Esophagus squamous epithelium (tissue), 4 donors: ENCODE results near the gene UGT1A10.

Source experiments
- POLR2A ChIP-seq, 4 donors: fragments of 450-650 bp; IDR thresholded peaks; one replicate each; pipeline ENCODE4 v1.6.1; 2017; ENCODE audit warnings: antibody characterized with exemption in 4 of 4, mild to moderate bottlenecking in 4 of 4, moderate library complexity in 3 of 4
- TF ChIP-seq, protein P1 (sequence below), 6 experiments: fragments of 450-650 bp in 4 of 6; fragments of 200-600 bp in 2 of 6; sonication (generic) in 2 of 6; IDR thresholded peaks; one replicate each; pipeline ENCODE4 v1.5.1; 2016 to 2019; ENCODE audit warnings: antibody characterized with exemption in 6 of 6, mild to moderate bottlenecking in 4 of 6, moderate library complexity in 4 of 6

DNA sequence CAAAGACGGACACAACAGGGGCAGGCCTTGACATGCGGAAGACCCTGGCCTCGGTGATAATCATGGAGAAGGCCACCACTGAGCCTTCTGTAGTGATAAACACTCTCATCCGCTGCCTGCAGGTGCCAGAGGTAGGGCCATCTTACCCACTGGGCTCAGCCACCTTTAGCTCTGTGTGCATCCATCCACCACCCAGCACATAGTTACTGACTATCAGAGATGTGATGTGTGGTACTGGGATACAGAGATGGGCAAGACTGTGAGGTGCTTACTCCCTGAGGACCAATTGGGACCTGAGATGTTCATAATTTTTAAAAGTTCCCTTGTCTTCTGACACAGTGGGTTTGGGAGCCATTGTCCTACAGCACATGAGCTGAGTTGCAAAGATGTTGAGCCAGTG lies 143.5 kb downstream of the UGT1A10 start:
- TF ChIP-seq POLR2A (IDR thresholded peaks at IDR 0.05) = no peak
- TF ChIP-seq, protein P1, sequence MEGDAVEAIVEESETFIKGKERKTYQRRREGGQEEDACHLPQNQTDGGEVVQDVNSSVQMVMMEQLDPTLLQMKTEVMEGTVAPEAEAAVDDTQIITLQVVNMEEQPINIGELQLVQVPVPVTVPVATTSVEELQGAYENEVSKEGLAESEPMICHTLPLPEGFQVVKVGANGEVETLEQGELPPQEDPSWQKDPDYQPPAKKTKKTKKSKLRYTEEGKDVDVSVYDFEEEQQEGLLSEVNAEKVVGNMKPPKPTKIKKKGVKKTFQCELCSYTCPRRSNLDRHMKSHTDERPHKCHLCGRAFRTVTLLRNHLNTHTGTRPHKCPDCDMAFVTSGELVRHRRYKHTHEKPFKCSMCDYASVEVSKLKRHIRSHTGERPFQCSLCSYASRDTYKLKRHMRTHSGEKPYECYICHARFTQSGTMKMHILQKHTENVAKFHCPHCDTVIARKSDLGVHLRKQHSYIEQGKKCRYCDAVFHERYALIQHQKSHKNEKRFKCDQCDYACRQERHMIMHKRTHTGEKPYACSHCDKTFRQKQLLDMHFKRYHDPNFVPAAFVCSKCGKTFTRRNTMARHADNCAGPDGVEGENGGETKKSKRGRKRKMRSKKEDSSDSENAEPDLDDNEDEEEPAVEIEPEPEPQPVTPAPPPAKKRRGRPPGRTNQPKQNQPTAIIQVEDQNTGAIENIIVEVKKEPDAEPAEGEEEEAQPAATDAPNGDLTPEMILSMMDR (IDR thresholded peaks at IDR 0.05) = no peak
